HG02870 (cell line): Measurements from ENCODE around the gene C4A.
"Not testable (repeated sequence)": the region's sequence is repeated elsewhere in the genome, so short reads cannot be mapped to it uniquely, and the experiment has no call there.

Experiments
- ATAC-seq: cut with Tn5 transposase; IDR thresholded peaks from one replicate; pipeline ENCODE4 v1.9.1; 2021; ENCODE audit warnings: mild to moderate bottlenecking, moderate library complexity; ENCODE audit not compliant: unreplicated experiment

The C4A gene

GRCh38 chr6:31958741-31959739 lies 22.8 kb upstream of the C4A start, which contains the start of the genes NELFE and SKIC2:
Gene NELFE, minus strand, starts transcription at chr6:31958971. Its CDS starts 525 bp downstream, at chr6:31958446.
Gene SKIC2, plus strand, starts transcription at chr6:31959175. Its CDS starts 18 bp downstream, at chr6:31959193.
- ATAC-seq = peak; percentile 95

GRCh38 chr6:31961616-31962015 lies 20.2 kb upstream of the C4A start:
- no peak for ATAC-seq

- ATAC-seq = no peak
These were observed 17.9 kb upstream of the C4A start for GRCh38 chr6:31963921-31964320.

- no peak for ATAC-seq
These were observed 16.2 kb upstream of the C4A start for GRCh38 chr6:31965700-31966099.

GRCh38 chr6:31966506-31966905 lies 15.4 kb upstream of the C4A start:
- ATAC-seq = no peak

- no peak for ATAC-seq
These were observed 14.6 kb upstream of the C4A start for GRCh38 chr6:31966997-31967925.

GRCh38 chr6:31967926-31968320 lies 13.9 kb upstream of the C4A start:
- ATAC-seq = no peak

GRCh38 chr6:31968326-31968725 lies 13.5 kb upstream of the C4A start:
- ATAC-seq = no peak

- ATAC-seq = no peak
These were observed 12.8 kb upstream of the C4A start for GRCh38 chr6:31968791-31969711.

- no peak for ATAC-seq
These were observed 11.9 kb upstream of the C4A start for GRCh38 chr6:31969712-31970603.

GRCh38 chr6:31970604-31971271 lies 11.1 kb upstream of the C4A start:
- ATAC-seq = no peak

- no peak for ATAC-seq
These were observed 10.4 kb upstream of the C4A start for GRCh38 chr6:31971279-31971992.

GRCh38 chr6:31971993-31972708 lies 9.7 kb upstream of the C4A start, which contains the start of gene DXO:
Gene DXO, minus strand, starts transcription at chr6:31972138. Its CDS starts 463 bp downstream, at chr6:31971675.
- peak; percentile 83 for ATAC-seq

- no peak for ATAC-seq
These were observed 9.0 kb upstream of the C4A start for GRCh38 chr6:31972709-31973350.

- not testable (repeated sequence) for ATAC-seq
These were observed 5.8 kb upstream of the C4A start for GRCh38 chr6:31976065-31976464.

- no peak for ATAC-seq
These were observed 3.9 kb upstream of the C4A start for GRCh38 chr6:31977816-31978431.
